HepG2 (cell line): ENCODE data around the gene GPT2. TPM values are rescaled to one million over a fixed set of nuclear protein-coding genes. Genes with fewer than 3 reads are reported as not detected.
A peak's percentile ranks its signal among the peaks of the same experiment; 100 is the strongest.

Source experiments
- CHCHD3 ChIP-seq: sonication (generic); formaldehyde crosslinking; IDR thresholded peaks from 2 replicates; pipeline ENCODE4 v1.8.0; 2022; ENCODE audit warnings: mild to moderate bottlenecking, missing genetic modification reagents, moderate library complexity
- CREB3 ChIP-seq: sonication (generic); formaldehyde crosslinking; IDR thresholded peaks from 2 replicates; pipeline ENCODE4 v1.5.0; 2020; ENCODE audit warnings: missing genetic modification reagents
- FLYWCH1 ChIP-seq: sonication (generic); formaldehyde crosslinking; IDR thresholded peaks from 2 replicates; pipeline ENCODE4 v1.8.1; 2023; ENCODE audit warnings: mild to moderate bottlenecking, missing genetic modification reagents
- HMG20B ChIP-seq: conservative IDR thresholded peaks from 2 replicates; pipeline ENCODE4 v1.6.1; 2016; ENCODE audit warnings: missing genetic modification reagents, missing compliant biosample characterization
- HOXA7 ChIP-seq: sonication (generic); formaldehyde crosslinking; IDR thresholded peaks from 2 replicates; pipeline ENCODE4 v1.8.1; 2022; ENCODE audit warnings: mild to moderate bottlenecking, missing genetic modification reagents, moderate library complexity
- JUN ChIP-seq: sonication (generic); formaldehyde crosslinking; IDR thresholded peaks from 2 replicates; pipeline ENCODE4 v1.4.0; 2020; ENCODE audit warnings: mild to moderate bottlenecking, missing genetic modification reagents
- KLF13 ChIP-seq: sonication (generic); formaldehyde crosslinking; IDR thresholded peaks from 2 replicates; pipeline ENCODE4 v1.4.0; 2020; ENCODE audit warnings: mild to moderate bottlenecking, missing genetic modification reagents
- MAFG ChIP-seq: sonication (generic); formaldehyde crosslinking; IDR thresholded peaks from 2 replicates; pipeline ENCODE4 v1.5.1; 2020; ENCODE audit warnings: mild to moderate bottlenecking, missing genetic modification reagents
- MED8 ChIP-seq: sonication (generic); formaldehyde crosslinking; IDR thresholded peaks from 2 replicates; pipeline ENCODE4 v1.8.1; 2023; ENCODE audit warnings: mild to moderate bottlenecking, missing genetic modification reagents; ENCODE audit not compliant: insufficient replicate concordance
- MZF1 ChIP-seq: sonication (generic); formaldehyde crosslinking; IDR thresholded peaks from 2 replicates; pipeline ENCODE4 v1.8.1; 2023; ENCODE audit warnings: mild to moderate bottlenecking, missing genetic modification reagents, borderline replicate concordance
- NR2F6 ChIP-seq, 2 experiments: IDR thresholded peaks; 2 replicates each; pipeline ENCODE4 v1.6.1; 2016; ENCODE audit warnings: antibody characterized with exemption in 1 of 2, mild to moderate bottlenecking in 1 of 2
- RXRA ChIP-seq: sonication (generic); formaldehyde crosslinking; IDR thresholded peaks from 2 replicates; pipeline ENCODE4 v1.5.1; 2020; ENCODE audit warnings: missing genetic modification reagents
- SOX13 ChIP-seq, 3 experiments: fragments of 450-650 bp in 1 of 3; sonication (generic) in 1 of 3; formaldehyde crosslinking in 1 of 3; IDR thresholded peaks in 2 of 3; conservative IDR thresholded peaks in 1 of 3; 2 replicates each; pipeline versions ENCODE4 v1.5.0 to v1.6.1; 2016 to 2020; ENCODE audit warnings: antibody characterized with exemption in 1 of 3, mild to moderate bottlenecking in 1 of 3, missing compliant biosample characterization in 1 of 3, missing genetic modification reagents in 1 of 3, moderate library complexity in 1 of 3
- TAF1 ChIP-seq: sonication (generic); formaldehyde crosslinking; IDR thresholded peaks from 2 replicates; pipeline ENCODE4 v1.4.0; 2020; ENCODE audit warnings: missing genetic modification reagents
- TAF15 ChIP-seq: fragments of 200-400 bp; formaldehyde crosslinking; IDR thresholded peaks from one replicate; pipeline ENCODE4 v1.6.1; 2018; ENCODE audit warnings: mild to moderate bottlenecking, low read depth, low read length; ENCODE audit not compliant: poor library complexity, severe bottlenecking
- TEF ChIP-seq: sonication (generic); formaldehyde crosslinking; IDR thresholded peaks from 2 replicates; pipeline ENCODE4 v1.5.0; 2020; ENCODE audit warnings: missing genetic modification reagents
- ZBTB4 ChIP-seq: sonication (generic); formaldehyde crosslinking; IDR thresholded peaks from 2 replicates; pipeline ENCODE4 v1.4.0; 2020; ENCODE audit warnings: missing genetic modification reagents, mild to moderate bottlenecking, borderline replicate concordance
- ZBTB44 ChIP-seq: sonication (generic); formaldehyde crosslinking; IDR thresholded peaks from 2 replicates; pipeline ENCODE4 v1.4.0; 2020; ENCODE audit warnings: missing genetic modification reagents
- ZFY ChIP-seq: sonication (generic); formaldehyde crosslinking; IDR thresholded peaks from 2 replicates; pipeline ENCODE4 v1.4.0; 2020; ENCODE audit warnings: missing genetic modification reagents
- ZMYM3 ChIP-seq: sonication (generic); formaldehyde crosslinking; IDR thresholded peaks from 2 replicates; pipeline ENCODE4 v1.5.1; 2020; ENCODE audit warnings: mild to moderate bottlenecking, missing genetic modification reagents
- ZMYM4 ChIP-seq: sonication (generic); formaldehyde crosslinking; IDR thresholded peaks from 2 replicates; pipeline ENCODE4 v1.8.1; 2023; ENCODE audit warnings: mild to moderate bottlenecking, missing genetic modification reagents
- ZNF331 ChIP-seq: sonication (generic); formaldehyde crosslinking; IDR thresholded peaks from 2 replicates; pipeline ENCODE4 v1.4.0; 2020; ENCODE audit warnings: missing genetic modification reagents
- ZNF33A ChIP-seq: sonication (generic); formaldehyde crosslinking; IDR thresholded peaks from 2 replicates; pipeline ENCODE4 v1.5.1; 2020; ENCODE audit warnings: missing genetic modification reagents, mild to moderate bottlenecking, moderate library complexity, borderline replicate concordance
- polyA plus RNA-seq, 8 experiments: library from polyadenylated mRNA; depleted of rRNA in 3 of 8; stranded (reverse) in 7 of 8; unstranded in 1 of 8; fragments of >200 nt; fragmentation: Illumina TruSeq in 4 of 8; extraction: Trizol in 4 of 8; gene quantifications; 2 replicates each; pipeline versions ENCODE4 v1.2.1 to v1.2.3, GENCODE V29; 2011 to 2016; ENCODE audit warnings: low read depth in 4 of 8, missing spikeins in 1 of 8, mixed read lengths in 1 of 8; ENCODE audit not compliant: insufficient read depth in 1 of 8
- total RNA-seq, 5 experiments: library from RNA; depleted of rRNA; stranded (reverse); fragments of >200 nt; fragmentation: Illumina TruSeq; extraction: Trizol; gene quantifications; 2 replicates each; pipeline ENCODE4 v1.2.3, GENCODE V29; 2016; ENCODE audit warnings: low read depth in 1 of 5

Gene GPT2
- total and polyA plus RNA-seq, 2 of the 13 experiments (the other 11 are each of a cell fraction or from before 2014, with no cell fraction given), result 138 to 267 TPM

- TF ChIP-seq ZBTB4 (CRISPR knock-in tag), result no peak; the same call in 1 of the 2 replicates
- no peak for TF ChIP-seq CREB3 (CRISPR knock-in tag)
- no peak for TF ChIP-seq TAF1 (CRISPR knock-in tag)
- TF ChIP-seq ZFY, result peak; percentile 61; the same call in 1 of the 2 replicates
- no peak for TF ChIP-seq JUN (CRISPR knock-in tag)
- TF ChIP-seq ZBTB44 (CRISPR knock-in tag), result no peak
- peak; percentile 5; the same call in 1 of the 2 replicates for TF ChIP-seq ZMYM3 (CRISPR knock-in tag)
- no peak for TF ChIP-seq CHCHD3 (CRISPR knock-in tag)
- no peak for TF ChIP-seq TAF15
- no peak for TF ChIP-seq MAFG (CRISPR knock-in tag)
- no peak for TF ChIP-seq MZF1 (CRISPR knock-in tag)
- TF ChIP-seq SOX13 (IDR thresholded peaks at IDR 0.05), result no peak
- peak in 1 of 2 experiments; percentile 52; a peak in 1 of 4 replicates for TF ChIP-seq SOX13 (CRISPR knock-in tag; conservative IDR thresholded peaks at IDR 0.05 in 1 of 2, IDR thresholded peaks at IDR 0.05 in 1 of 2)
- no peak for TF ChIP-seq RXRA (CRISPR knock-in tag)
- TF ChIP-seq KLF13, result no peak
- no peak for TF ChIP-seq MED8 (CRISPR knock-in tag)
- peak; percentile 16; the same call in 1 of the 2 replicates for TF ChIP-seq NR2F6 (IDR thresholded peaks at IDR 0.05)
- no peak for TF ChIP-seq NR2F6 (CRISPR knock-in tag; IDR thresholded peaks at IDR 0.05)
- no peak for TF ChIP-seq FLYWCH1 (CRISPR knock-in tag)
- no peak for TF ChIP-seq HOXA7 (CRISPR knock-in tag)
- peak; percentile 63; the same call in 1 of the 2 replicates for TF ChIP-seq ZNF331 (CRISPR knock-in tag)
- TF ChIP-seq HMG20B (CRISPR knock-in tag), result no peak
- TF ChIP-seq ZNF33A, result no peak
- TF ChIP-seq ZMYM4 (CRISPR knock-in tag), result peak; percentile 41; the same call in 1 of the 2 replicates
- no peak for TF ChIP-seq TEF (CRISPR knock-in tag)
These were observed 64.5 kb downstream of the GPT2 start (continued) for GRCh38 chr16:46948548-46949166.
